RPMI8226 (cell line): ENCODE results near the gene NAALADL2.
"Not testable (repeated sequence)": the region's sequence is repeated elsewhere in the genome, so short reads cannot be mapped to it uniquely, and the experiment has no call there.

Source experiments
- DNase-seq: peaks from one replicate; pipeline ENCODE4 v3.0.0-alpha.2; 2015

Gene NAALADL2

GRCh38 chr3:175728566-175728965, 869.4 kb downstream of the NAALADL2 start:
- no peak for DNase-seq

- no peak for DNase-seq
These were observed 870.3 kb downstream of the NAALADL2 start for GRCh38 chr3:175729466-175729865.

GRCh38 chr3:175731543-175731942, 872.4 kb downstream of the NAALADL2 start:
- no peak for DNase-seq

- no peak for DNase-seq
These were observed 872.9 kb downstream of the NAALADL2 start for GRCh38 chr3:175732017-175732416.

GRCh38 chr3:175735866-175736265, 876.7 kb downstream of the NAALADL2 start:
- no peak for DNase-seq

GRCh38 chr3:175737646-175738572, 878.8 kb downstream of the NAALADL2 start:
- no peak for DNase-seq

GRCh38 chr3:175741951-175742350, 882.8 kb downstream of the NAALADL2 start:
- DNase-seq = no peak

GRCh38 chr3:175743733-175744400, 884.7 kb downstream of the NAALADL2 start:
- no peak for DNase-seq

GRCh38 chr3:175746308-175746707, 887.2 kb downstream of the NAALADL2 start:
- no peak for DNase-seq

GRCh38 chr3:175748087-175748730, 889.1 kb downstream of the NAALADL2 start:
- no peak for DNase-seq

- DNase-seq = no peak
These were observed 890.8 kb downstream of the NAALADL2 start for GRCh38 chr3:175749981-175750380.

- DNase-seq = no peak
These were observed 892.0 kb downstream of the NAALADL2 start for GRCh38 chr3:175751089-175751488.

- no peak for DNase-seq
These were observed 904.8 kb downstream of the NAALADL2 start for GRCh38 chr3:175763948-175764347.

GRCh38 chr3:175764722-175765121, 905.6 kb downstream of the NAALADL2 start:
- DNase-seq = no peak

GRCh38 chr3:175770426-175770825, 911.3 kb downstream of the NAALADL2 start:
- DNase-seq = no peak

- no peak for DNase-seq
These were observed 918.4 kb downstream of the NAALADL2 start for GRCh38 chr3:175777495-175777894.

GRCh38 chr3:175777965-175778364, 918.8 kb downstream of the NAALADL2 start:
- DNase-seq = no peak

GRCh38 chr3:175778994-175779393, 919.9 kb downstream of the NAALADL2 start:
- DNase-seq = no peak

- not testable (repeated sequence) for DNase-seq
These were observed 928.0 kb downstream of the NAALADL2 start for GRCh38 chr3:175787109-175787508.

GRCh38 chr3:175792245-175792644, 933.1 kb downstream of the NAALADL2 start:
- no peak for DNase-seq

- no peak for DNase-seq
These were observed 939.2 kb downstream of the NAALADL2 start for GRCh38 chr3:175798326-175798725.

GRCh38 chr3:175805825-175806224, 946.7 kb downstream of the NAALADL2 start:
- DNase-seq = no peak

GRCh38 chr3:175807175-175807574, 948.0 kb downstream of the NAALADL2 start:
- DNase-seq = no peak
